Heart left ventricle (tissue), 16 donors: ENCODE measurements around the gene MGAT5. TPM values are rescaled to one million over a fixed set of nuclear protein-coding genes. Genes with fewer than 3 reads are reported as not detected.
A peak's percentile ranks its signal among the peaks of the same experiment; 100 is the strongest.

Experiments
- ATAC-seq, 4 donors: fragments of 200-7000 bp; cut with Tn5 transposase; one replicate each; pipeline ENCODE4 v1.9.1; 2020 to 2022; ENCODE audit warnings: moderate library complexity in 4 of 4, mild to moderate bottlenecking in 3 of 4, moderate number of reproducible peaks in 1 of 4
- DNase-seq, 5 donors: peaks; one replicate each; pipeline ENCODE4 v3.0.0-alpha.2; 2020
- H3K27ac ChIP-seq, 12 donors: fragments of 200-600 bp; sonication (generic) in 4 of 12; one replicate each; pipeline versions ENCODE4 v1.5.0 to v1.8.0; 2016 to 2022; ENCODE audit warnings: mild to moderate bottlenecking in 2 of 12
- H3K27me3 ChIP-seq, 9 donors: fragments of 200-600 bp; sonication (generic) in 2 of 9; one replicate each; pipeline versions ENCODE4 v1.5.1 to v1.8.0; 2016 to 2022; ENCODE audit warnings: mild to moderate bottlenecking in 3 of 9
- H3K36me3 ChIP-seq, 9 donors: fragments of 200-600 bp; sonication (generic) in 2 of 9; one replicate each; pipeline versions ENCODE4 v1.5.0 to v1.8.0; 2018 to 2022; ENCODE audit warnings: mild to moderate bottlenecking in 2 of 9
- H3K4me1 ChIP-seq, 12 donors: fragments of 200-600 bp; sonication (generic) in 4 of 12; one replicate each; pipeline versions ENCODE4 v1.5.0 to v1.8.0; 2016 to 2022; ENCODE audit warnings: mild to moderate bottlenecking in 3 of 12
- H3K4me3 ChIP-seq, 12 donors: fragments of 200-600 bp; sonication (generic) in 4 of 12; one replicate each; pipeline versions ENCODE4 v1.5.0 to v1.8.0; 2017 to 2022; ENCODE audit warnings: mild to moderate bottlenecking in 9 of 12, moderate library complexity in 4 of 12
- H3K9me3 ChIP-seq, 12 donors: fragments of 200-600 bp; sonication (generic) in 4 of 12; one replicate each; pipeline versions ENCODE4 v1.5.0 to v1.8.0; 2016 to 2022; ENCODE audit warnings: mild to moderate bottlenecking in 1 of 12
- CTCF ChIP-seq, 12 donors: fragments of 200-600 bp; sonication (generic) in 4 of 12; IDR thresholded peaks; one replicate each; pipeline versions ENCODE4 v1.5.0 to v1.8.0; 2018 to 2022; ENCODE audit warnings: antibody characterized with exemption in 12 of 12, mild to moderate bottlenecking in 5 of 12
- POLR2A ChIP-seq, 2 donors: fragments of 450-650 bp; IDR thresholded peaks; one replicate each; pipeline ENCODE4 v1.6.1; 2017; ENCODE audit warnings: antibody characterized with exemption in 2 of 2, mild to moderate bottlenecking in 2 of 2, moderate library complexity in 2 of 2
- WGBS, 4 donors: extraction: QIAGEN DNeasy Blood & Tissue Kit in 2 of 4; methylation state at CpG; one replicate each; pipeline versions ENCODE4 v1.1.5 to v1.1.7; 2013 to 2018; 5-methylcytosine and 5-hydroxymethylcytosine counted together
- intact Hi-C, 10 donors: fragments of 100-400 bp; cut with DNase I; formaldehyde crosslinking; loops; one replicate each; pipeline versions ENCODE4 v1.11.1 to v1.14.2; 2022
- polyA plus RNA-seq, 2 donors: library from polyadenylated mRNA; stranded (reverse); fragments of 200-250 nt; gene quantifications; one replicate each; pipeline ENCODE4 v1.2.3, GENCODE V29; 2013
- total RNA-seq, 9 donors: library from RNA; depleted of rRNA in 2 of 9; stranded (reverse); fragments of >200 nt in 2 of 9; fragmentation: NEBNext Ultra II Directional in 3 of 9; extraction: Animal tissue kit (Norgen Biotek cat#: 25700) in 3 of 9; gene quantifications; one replicate each; pipeline versions ENCODE4 v1.1.0 to v1.2.4, GENCODE V29; 2016 to 2023
- donor health status: ischemic (EF 13 %, LVEDD 7.1; RV severe dilation, severe dysfunction).
- donor health status: healthy with polysubstance abuse.
- donor health status: DM: no; HTN: yes; CAD: no.
- donor health status: DM: no; HTN: no; CAD: no.
- donor health status: ischemic (EF 25% LVEDD 6.9; RV normal size, moderate dysfunction).
- donor health status: ischemic (EF 25% LVEDD 5.7; RV mildly dilated, moderate dysfunction).
- donor health status: healthy.
- donor health status: DM: yes; HTN: yes; CAD: no.
- donor health status: ischemic (EF 35%, LVEDD 5.7; RV mildly dilated, moderate dysfunction).
- donor health status: nonischemic (EF 11% LVEDD 7.7; RV severe dilation, severe dysfunction).
- donor health status: DM: yes; HTN: yes; CAD: no.
- donor health status: PGD.
- donor health status: ischemic (EF 29% LVEDD 5.4; RV normal size, mild dysfunction).
- donor health status: nonischemic (EF 23%, LVEDD 6.1; RV moderate dilation, normal function).

Gene MGAT5
- total and polyA plus RNA-seq, 11 donors: 9.7 to 116 (median 79.3) TPM

GRCh38 chr2:134348760-134349159 lies 94.9 kb downstream of the MGAT5 start:
- WGBS, 4 donors: 70 to 78% (median 72%) methylated on average over 5 of the region's 5 CpGs
- H3K27me3 ChIP-seq: no peaks in the 10 kb centered on the region
- H3K36me3 ChIP-seq: peaks cover 0 to 68% (median 43%) of the 10 kb centered on the region in 9 donors
- peaks cover 0 to 10% (median 0%) of the 10 kb centered on the region in 12 donors for H3K4me1 ChIP-seq
- intact Hi-C loops: no loop called here
- H3K4me3 ChIP-seq: no peak overlapping the region
- no peak for ATAC-seq
- H3K9me3 ChIP-seq: no peaks in the 10 kb centered on the region
- H3K27ac ChIP-seq: no peak overlapping the region
- TF ChIP-seq CTCF (IDR thresholded peaks at IDR 0.05): no peak
- no peak for TF ChIP-seq POLR2A (IDR thresholded peaks at IDR 0.05)
- no peak for DNase-seq

- intact Hi-C loops: no loop called here
- DNase-seq (no peak), ATAC-seq (no peak)
- Histone ChIP-seq H3K36me3 (peaks cover 0 to 69% (median 47%) of the 10 kb centered on the region in 9 donors), H3K9me3 (no peaks in the 10 kb centered on the region), H3K4me3 (no peak overlapping the region), H3K27me3 (no peaks in the 10 kb centered on the region), H3K27ac (no peak overlapping the region), H3K4me1 (peaks cover 0 to 10% (median 0%) of the 10 kb centered on the region in 12 donors)
- no peak for TF ChIP-seq CTCF (IDR thresholded peaks at IDR 0.05)
- TF ChIP-seq POLR2A (IDR thresholded peaks at IDR 0.05): no peak
- 57 to 63% (median 61%) methylated on average over 3 of the region's 3 CpGs for WGBS, 4 donors
Measured at GRCh38 chr2:134351016-134351415, 97.1 kb downstream of the MGAT5 start.

GRCh38 chr2:134351899-134352298 lies 98.0 kb downstream of the MGAT5 start:
- Histone ChIP-seq H3K27me3 (no peaks in the 10 kb centered on the region), H3K4me3 (no peak overlapping the region), H3K27ac (no peak overlapping the region), H3K9me3 (no peaks in the 10 kb centered on the region), H3K36me3 (peaks cover 0 to 70% (median 47%) of the 10 kb centered on the region in 9 donors), H3K4me1 (peaks cover 0 to 10% (median 0%) of the 10 kb centered on the region in 12 donors)
- ATAC-seq: no peak
- no peak for DNase-seq
- 94 to 100% (median 98%) methylated on average over 2 of the region's 2 CpGs for WGBS, 4 donors
- TF ChIP-seq POLR2A (IDR thresholded peaks at IDR 0.05): no peak
- peak in 1 of 12 donors; percentile 21 for TF ChIP-seq CTCF (IDR thresholded peaks at IDR 0.05)
- intact Hi-C loops: no loop called here

- Histone ChIP-seq H3K4me1 (peaks cover 0 to 7% (median 0%) of the 10 kb centered on the region in 12 donors), H3K4me3 (no peak overlapping the region), H3K27me3 (no peaks in the 10 kb centered on the region), H3K9me3 (no peaks in the 10 kb centered on the region), H3K27ac (no peak overlapping the region), H3K36me3 (peaks cover 0 to 68% (median 47%) of the 10 kb centered on the region in 9 donors)
- DNase-seq: no peak
- intact Hi-C loops: no loop called here
- 97 to 98% (median 98%) methylated on average over 3 of the region's 3 CpGs for WGBS, 4 donors
- ATAC-seq: no peak
- TF ChIP-seq POLR2A (IDR thresholded peaks at IDR 0.05) (no peak), CTCF (IDR thresholded peaks at IDR 0.05) (no peak)
Measured at GRCh38 chr2:134352844-134353243, 99.0 kb downstream of the MGAT5 start.
